Activated CD4-positive, alpha-beta T cell treated with anti-CD3 and anti-CD28 coated beads for 48 hours (primary cell): ENCODE data around the gene FBXW8.
A peak's percentile ranks its signal among the peaks of the same experiment; 100 is the strongest.

Experiments
- DNase-seq: peaks from one replicate; pipeline ENCODE4 v3.0.0-alpha.2; 2020

The FBXW8 gene

DNA sequence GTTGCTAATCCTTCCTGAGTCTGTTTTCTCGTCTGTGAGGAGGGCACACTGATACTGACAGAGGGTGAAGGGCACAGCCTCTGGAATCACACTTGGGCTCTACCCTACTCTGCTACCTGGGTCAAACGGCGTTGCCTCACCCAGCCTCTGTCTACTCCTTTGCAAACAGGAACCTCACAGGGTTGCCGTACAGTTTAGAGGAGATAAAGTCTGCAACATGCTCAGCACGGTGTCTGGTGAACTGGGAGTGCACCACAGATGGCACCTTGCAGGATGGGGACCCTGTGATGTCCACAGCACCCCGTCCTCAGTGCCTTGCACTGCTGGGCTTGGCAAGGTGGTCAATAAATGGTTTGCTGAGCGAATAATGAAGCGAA is 150.2 kb downstream of the FBXW8 start:
- DNase-seq, result no peak

DNA sequence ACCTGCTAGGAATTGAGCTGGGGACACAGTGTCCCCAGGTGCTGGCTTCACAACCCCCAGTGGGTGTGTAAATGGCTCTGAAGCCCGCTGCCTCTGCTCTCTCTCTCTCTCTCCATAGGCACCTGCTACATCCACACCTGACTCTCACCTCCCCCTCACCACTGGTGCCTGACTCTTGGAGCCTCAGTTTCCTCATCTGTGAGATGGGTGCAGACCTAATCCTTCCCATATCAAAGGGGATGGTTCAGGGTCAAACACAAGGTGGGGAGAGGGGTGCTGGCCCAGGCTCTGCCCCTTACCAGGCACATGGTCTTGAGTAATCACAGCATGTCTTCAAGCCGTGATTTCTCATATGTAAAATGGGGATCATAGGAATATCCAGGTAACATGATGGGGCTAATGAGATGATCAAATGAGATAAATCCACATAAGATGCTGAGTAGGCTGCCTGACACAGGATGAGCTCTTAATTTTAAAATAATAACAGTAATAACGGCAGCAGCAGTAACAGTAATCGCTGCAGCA is 150.9 kb downstream of the FBXW8 start:
- no peak for DNase-seq

DNA sequence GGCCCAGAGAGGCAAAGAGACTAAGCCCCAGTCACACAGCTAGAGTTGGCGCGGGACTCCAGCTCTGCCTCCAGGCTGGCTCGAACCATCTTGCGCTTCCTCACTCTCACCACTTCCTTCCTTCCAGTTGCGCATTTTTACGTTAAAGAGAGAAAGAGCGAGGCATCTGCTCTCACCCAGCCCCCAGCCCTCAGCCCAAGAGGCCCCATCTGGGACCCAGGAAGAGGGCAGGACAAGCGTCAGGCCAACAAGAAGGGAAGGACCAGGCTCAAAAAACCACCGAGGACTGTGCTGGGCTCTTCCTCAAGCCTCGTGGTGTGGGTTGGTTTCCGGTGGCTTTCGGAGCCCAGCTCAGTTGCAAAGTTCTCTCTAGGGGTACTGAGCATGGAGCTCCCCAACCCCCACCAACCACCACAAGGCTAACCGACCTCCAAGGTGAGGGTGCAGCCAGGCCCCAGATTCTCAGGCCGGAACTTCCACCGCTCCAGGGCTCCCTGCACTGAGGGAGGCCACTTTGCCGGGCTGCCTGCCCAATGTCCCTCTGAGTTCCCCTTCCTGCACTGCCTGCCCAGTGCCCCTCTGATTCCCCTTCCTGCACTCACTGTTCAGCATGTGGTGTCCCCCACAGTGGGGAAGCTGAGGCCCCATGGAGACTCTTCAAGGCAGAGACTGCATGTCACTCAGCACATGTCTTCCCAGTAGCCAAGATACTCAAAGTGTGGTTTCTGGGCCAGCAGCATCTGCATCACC is 152.6 kb downstream of the FBXW8 start:
- peak; percentile 39 for DNase-seq

DNA sequence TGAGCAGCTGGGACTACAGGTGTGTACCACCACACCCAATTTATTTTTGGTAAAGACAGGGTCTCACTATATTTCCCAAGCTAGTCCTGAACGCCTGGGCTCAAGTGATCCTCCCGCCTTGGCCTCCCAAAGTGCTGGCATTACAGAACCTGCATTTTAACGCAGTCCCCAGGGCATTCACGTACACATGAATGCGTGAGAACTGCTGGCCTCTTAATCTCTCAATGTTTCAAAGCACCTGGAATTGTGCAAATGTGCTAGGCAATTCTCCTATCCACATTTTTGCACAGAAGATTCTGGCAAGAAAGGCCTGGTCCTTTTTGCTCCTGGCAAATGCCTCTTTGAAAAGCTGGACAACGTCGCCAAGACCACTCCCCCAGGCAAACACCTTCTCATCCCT is 153.3 kb downstream of the FBXW8 start:
- DNase-seq, result no peak

DNA sequence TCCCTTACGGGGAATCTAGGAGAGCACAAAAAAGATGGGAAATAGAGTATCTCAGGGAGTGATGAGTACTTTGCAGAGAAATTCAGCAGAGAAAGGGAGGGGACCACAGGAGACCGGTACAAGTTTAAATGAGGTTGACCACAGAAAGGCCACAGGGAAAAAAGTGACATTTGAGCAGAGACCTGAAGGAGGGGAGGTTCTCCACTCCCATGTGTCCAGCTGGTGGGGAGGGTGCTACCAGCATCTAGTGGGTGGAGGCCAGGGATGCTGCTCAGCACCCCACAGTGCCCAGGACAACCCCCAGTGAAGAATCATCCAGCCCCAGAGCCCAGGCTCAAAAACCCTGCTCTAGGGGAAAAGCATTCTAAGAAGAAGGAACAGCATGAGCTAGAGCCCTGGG is 153.8 kb downstream of the FBXW8 start:
- no peak for DNase-seq

DNA sequence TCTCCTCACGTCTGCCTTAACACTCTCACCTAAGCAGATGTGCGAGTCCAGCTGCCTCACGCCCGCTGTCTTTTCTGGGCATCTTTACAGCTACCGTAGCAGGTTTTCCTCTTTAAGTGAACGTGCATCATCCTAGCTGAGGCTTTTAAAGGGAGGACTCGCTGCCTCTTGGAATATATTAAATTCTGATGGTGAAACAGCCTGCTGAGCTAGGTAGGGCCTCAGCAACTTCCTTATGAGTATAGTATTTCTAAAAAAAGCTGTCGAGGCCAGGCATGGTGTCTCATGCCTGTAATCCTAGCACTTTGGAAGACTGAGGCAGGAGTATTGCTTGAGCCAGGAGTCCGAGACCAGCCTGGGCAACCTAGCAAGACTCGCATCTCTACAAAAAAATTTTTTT is 156.3 kb downstream of the FBXW8 start:
- DNase-seq, result no peak

DNA sequence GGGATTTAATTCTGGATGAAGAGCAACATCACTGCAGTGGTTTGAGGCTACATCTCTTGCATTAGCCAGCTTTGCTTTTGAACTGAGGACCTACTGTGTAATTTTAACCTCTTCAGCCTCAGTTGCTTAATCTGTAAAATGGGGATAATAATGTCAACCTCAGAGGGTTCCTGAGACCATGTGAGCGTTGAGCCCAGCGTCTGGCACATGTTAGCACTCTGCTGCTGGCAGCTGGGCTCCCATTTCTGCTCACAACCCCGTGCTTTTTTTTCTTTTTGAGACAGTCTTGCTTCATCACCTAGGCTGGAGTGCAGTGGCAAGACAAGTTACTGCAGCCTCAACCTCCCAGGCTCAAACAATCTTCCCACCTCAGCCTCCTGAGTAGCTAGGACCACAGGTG is 156.9 kb downstream of the FBXW8 start:
- no peak for DNase-seq

DNA sequence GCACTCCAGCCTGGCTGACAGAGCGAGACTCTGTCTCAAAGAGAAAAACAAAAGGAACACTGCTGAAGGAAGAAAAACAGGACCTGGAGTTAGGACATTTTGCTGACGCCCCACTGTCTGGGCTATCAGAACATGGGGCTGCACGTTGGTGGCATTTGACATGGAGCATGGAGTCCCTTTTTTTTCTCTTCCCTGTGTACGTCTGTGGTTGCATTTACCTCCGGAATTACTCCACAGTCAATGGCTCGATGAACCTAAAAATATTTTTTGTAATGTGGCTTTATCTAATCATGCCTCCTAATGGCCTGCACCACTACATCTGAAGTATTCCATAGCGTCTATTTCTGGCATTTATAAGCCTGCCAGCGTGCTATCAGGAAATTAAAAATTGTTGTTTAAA is 157.7 kb downstream of the FBXW8 start:
- no peak for DNase-seq

DNA sequence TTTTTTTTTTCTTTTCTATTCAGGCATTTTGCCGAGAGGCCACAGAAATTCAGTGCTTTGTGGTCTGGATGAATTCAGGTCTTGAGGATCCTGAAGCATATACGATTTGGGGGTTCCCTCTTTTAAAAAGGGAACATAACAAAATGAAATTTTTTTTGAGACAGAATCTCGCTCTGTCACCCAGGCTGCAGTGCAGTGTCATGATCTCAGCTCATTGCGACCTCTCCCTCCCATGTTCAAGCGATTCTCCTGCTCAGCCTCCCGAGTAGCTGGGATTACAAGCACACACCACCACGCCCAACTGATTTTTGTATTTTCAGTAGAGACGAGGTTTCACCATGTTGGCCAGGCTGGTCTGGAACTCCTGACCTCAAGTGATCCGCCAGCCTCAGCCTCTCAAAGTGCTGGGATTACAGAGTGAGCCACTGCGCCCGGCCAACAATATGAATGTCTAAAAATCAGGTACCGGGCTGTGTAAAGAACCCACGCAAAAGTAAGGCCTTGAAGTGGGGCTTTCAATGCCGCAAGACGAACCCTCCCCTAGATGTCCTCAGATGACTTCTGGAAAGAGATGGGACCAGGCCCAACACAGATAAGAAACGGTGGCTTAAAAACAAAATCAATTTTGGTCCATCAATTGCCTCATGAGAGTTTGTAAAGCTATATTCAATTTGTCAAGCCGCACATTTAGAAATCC is 158.5 kb downstream of the FBXW8 start:
- no peak for DNase-seq

DNA sequence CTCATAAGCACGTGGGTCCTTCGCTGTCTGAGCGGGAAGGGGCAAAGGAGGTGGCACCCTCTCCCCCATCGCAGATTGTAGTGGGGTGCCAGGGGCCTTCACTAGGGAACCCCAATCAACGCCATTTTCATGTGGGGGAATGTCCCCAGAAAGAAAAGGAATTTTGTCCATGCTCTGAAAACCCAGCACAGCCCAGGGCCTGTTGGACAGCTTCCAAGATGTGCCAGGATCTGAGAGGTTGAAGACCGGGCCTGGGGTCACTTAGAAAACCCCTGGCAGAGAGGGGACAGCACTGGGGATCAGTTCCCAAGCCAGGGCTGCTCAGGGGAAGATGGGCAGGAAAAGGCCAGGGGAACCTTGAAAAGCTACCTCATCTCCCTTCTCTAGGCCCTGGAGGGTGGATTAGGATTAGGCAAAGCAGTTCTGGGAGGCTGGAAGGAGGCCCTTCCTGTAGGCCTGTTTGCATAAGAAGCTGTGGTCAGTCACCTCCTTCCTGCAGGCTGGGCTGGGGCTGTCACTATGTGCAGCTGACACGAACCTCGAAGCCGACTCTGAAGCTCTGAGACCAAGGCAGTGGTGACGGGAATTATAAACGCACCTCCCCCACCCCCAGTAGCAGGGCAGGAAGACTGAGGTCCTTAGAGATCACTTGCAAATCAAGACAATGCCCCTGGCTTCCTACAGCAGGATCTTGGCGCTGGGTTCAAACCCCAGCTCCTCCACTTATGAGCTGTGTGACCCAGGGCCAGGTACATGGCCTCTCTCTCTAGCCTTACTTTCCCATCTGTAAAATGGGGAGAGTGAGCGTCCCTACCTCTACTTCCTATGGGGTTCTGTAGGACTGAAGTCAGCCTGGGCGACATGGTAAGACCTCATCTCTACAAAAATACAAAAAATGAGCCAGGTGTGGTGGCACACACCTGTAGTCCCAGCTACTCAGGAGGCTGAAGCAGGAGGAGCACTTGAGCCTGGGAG is 159.5 kb downstream of the FBXW8 start:
- DNase-seq, result no peak

DNA sequence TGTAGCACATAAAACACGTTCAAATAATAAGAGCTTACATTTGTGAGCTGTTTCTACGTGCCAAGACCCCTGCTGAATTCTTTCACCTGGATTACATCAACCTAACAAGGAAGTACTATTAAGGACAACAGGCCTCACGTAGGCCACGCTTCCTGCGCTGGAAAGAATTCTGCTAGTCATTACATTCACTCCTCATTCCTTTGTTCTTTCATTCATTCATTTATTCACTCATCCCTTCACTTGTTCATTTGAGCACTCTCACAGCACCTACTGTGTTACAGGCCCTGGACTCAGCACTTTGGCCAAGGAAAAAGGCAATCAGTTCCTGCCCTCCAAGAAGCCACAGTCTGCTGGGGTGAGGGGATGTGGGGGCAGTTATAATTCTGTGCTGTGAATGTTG is 160.3 kb downstream of the FBXW8 start:
- DNase-seq, result no peak

DNA sequence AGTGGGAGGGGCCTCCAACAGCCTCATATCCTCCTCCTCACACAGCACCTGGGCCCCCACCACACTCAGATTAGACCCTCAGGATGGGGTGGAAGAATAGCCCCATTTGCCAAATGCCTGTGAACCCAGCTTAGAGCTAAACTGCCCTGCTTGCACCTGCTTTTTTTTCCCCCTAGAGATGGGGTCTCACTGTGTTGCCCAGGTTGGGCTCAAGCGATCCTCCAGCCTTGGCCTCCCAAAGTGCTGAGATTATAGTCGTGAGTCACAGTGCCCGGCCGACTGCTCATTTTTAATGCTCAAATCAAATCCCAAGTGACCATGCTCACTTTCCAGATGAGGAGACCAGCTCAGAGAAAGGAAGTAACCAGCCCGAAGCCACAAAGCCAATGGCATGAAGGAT is 161.4 kb downstream of the FBXW8 start:
- no peak for DNase-seq

DNA sequence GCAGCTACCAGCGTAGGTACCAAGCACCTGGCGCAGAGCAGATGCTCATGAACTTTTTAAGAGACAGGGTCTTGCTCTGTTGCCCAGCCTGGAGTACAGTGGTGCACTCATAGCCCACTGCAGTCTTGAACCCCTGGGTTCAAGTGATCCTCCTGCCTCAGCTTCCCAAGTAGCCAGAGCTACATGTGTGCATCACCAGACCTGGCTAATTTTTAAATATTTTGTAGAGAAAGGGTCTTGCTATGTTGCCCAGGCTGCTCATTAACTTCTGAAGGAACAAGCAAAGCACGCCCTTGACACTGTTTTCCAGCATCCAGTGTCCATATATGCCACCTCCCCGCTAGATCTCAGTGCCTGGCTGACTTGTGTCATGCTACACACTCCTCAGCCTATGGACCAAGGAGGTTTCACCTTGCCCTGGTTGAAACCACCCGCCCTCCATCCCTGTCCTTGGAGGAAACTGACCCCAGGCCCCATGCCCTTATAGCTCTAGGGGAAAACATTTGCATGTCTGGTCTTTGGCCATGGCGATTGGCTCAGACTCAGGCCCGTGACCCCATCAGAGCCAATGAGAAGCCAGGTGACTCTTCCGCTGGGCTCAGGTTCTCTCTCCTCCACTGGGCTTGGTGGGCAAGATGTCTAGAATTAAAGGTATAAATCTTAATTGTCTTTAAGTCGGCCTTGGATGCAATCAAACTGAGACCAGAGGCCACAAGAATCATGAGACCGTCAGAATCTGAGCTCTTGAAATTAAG is 162.2 kb downstream of the FBXW8 start:
- no peak for DNase-seq

DNA sequence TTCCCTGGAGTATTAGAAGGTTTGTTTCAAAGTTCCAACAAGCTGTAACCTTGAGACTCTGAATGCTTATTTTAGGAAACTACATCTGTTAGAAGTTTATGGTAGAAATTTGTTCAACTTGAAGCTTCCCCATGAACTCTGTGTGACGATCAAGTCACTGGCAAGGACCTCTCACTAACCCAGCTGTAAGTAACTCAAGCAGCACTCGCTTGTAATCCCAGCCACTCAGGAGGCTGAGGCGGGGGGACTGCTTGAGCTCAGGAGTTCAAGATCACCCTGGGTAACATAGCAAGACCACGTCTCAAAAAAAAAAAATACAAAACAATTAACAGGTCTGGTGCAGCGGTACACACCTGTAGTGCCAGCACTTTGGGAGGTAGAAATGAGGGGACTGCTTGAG is 162.9 kb downstream of the FBXW8 start:
- DNase-seq, result no peak

DNA sequence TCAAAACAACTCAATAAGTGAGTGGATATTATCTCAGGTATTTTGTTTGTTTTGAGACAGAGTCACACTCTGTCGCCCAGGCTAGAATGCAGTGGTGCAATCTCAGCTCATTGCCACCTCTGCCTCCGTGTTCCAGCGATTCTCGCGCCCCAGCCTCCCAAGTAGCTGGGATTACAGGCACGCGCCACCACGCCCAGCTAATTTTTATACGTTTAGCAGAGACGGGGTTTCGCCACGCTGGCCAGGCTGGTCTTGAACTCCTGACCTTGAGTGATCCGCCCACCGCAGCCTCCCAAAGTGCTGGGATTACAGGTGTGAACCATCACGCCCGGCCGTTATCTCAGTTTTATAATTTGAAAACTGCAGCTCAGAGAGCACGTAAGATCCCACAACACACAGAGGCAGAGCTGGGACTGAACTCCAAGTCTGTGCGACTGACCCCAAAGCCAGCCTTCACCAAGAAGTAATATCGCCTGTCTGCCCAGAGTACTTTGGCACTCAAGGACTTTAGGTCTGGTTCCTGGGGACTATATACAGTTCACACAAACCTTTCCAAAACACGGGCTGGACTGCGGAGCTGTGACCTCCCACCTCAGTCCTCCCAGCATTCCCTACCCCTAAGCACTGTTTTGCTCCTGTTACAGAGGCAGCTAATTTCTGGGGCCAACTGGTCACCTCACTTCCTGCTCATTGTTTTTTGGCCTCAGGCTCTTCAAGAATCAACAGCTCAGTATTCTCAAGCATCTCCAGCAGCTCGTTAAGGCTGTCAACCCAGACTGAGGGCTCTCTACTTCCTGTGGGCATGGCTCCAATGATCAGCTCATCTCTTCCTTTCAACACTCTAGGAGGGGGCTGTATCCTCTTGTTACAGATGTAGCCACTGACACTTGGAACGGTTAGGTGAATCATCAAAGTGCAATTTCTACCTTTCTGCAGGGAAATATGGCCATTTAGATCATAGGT is 165.9 kb downstream of the FBXW8 start:
- no peak for DNase-seq

DNA sequence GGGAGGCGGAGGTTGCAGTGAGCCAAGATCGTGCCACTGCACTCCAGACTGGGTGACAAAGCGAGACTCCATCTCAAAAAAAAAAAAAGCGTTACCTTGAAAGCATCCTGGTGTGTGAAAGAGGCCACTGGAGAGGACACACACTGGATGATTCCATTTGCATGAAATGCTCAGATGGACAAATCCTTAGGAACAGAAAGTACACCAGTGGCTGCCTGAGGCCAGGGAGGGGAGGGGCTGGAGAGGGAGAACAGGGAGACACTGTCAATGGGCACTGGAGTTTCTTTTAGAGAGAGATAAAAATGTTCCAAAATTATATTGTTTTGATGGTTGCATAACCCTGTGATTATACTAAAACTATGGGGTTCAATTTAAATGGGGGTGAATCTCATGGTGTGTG is 168.7 kb downstream of the FBXW8 start:
- DNase-seq, result no peak

DNA sequence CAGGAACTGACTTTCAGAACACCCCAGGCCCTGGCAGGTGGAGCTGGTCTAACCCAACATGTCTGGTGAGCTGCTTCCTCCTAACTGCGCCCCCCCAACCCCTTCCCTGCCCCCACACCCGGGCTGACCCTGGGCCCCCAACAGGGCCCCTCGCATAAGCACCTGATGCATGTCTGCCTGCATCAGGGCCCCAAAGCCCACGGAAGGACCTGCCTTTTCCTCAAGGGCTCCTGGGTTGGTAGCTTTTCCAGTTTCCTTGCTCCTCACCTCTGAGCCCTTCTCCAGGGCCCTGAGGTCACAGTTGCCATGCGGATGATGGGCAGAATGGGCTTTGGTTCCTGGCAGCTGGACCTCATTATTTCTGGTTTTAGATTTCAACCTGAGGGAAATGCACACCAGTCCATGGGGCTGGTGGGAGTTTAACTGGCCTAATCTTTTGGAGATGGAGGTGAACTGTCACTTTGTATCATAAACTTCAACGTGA is 170.0 kb downstream of the FBXW8 start:
- no peak for DNase-seq
